H9 (cell line): ENCODE data around the gene LACTB. TPM values are rescaled to one million over a fixed set of nuclear protein-coding genes. Genes with fewer than 3 reads are reported as not detected.

ENCODE experiments used
- DNase-seq: peaks from one replicate; pipeline ENCODE4 v3.0.0-alpha.2; 2017
- H2AFZ ChIP-seq: one replicate; pipeline ENCODE4 v1.6.1; 2013; ENCODE audit warnings: mild to moderate bottlenecking, low read length, control low read depth, moderate library complexity
- H2AK5ac ChIP-seq: 2 replicates; pipeline ENCODE4 v1.6.1; 2013; ENCODE audit warnings: low read length, control low read depth, mixed read lengths; ENCODE audit not compliant: insufficient read length
- H2BK120ac ChIP-seq: one replicate; pipeline ENCODE4 v1.6.1; 2013; ENCODE audit warnings: low read depth, mild to moderate bottlenecking, low read length, control low read depth, inconsistent platforms; ENCODE audit not compliant: poor library complexity, severe bottlenecking
- H2BK12ac ChIP-seq: 2 replicates; pipeline ENCODE4 v1.6.1; 2013; ENCODE audit warnings: low read length, control low read depth, mixed read lengths, low read depth; ENCODE audit not compliant: insufficient read length
- H2BK15ac ChIP-seq: 2 replicates; pipeline ENCODE4 v1.6.1; 2013; ENCODE audit warnings: low read depth, low read length, control low read depth
- H2BK20ac ChIP-seq: one replicate; pipeline ENCODE4 v1.6.1; 2013; ENCODE audit warnings: low read depth, mild to moderate bottlenecking, low read length, control low read depth, inconsistent platforms; ENCODE audit not compliant: poor library complexity, severe bottlenecking
- H2BK5ac ChIP-seq: 2 replicates; pipeline ENCODE4 v1.6.1; 2013; ENCODE audit warnings: low read length, control low read depth, mixed read lengths; ENCODE audit not compliant: insufficient read length
- H3K14ac ChIP-seq: 2 replicates; pipeline ENCODE4 v1.6.1; 2013; ENCODE audit warnings: low read length, control low read depth; ENCODE audit not compliant: insufficient read depth
- H3K18ac ChIP-seq: 2 replicates; pipeline ENCODE4 v1.6.1; 2013; ENCODE audit warnings: low read depth, mild to moderate bottlenecking, mixed read lengths, low read length, control low read depth; ENCODE audit not compliant: insufficient read length
- H3K23ac ChIP-seq: 2 replicates; pipeline ENCODE4 v1.6.1; 2013; ENCODE audit warnings: low read length, control low read depth, mixed read lengths, low read depth; ENCODE audit not compliant: insufficient read length
- H3K23me2 ChIP-seq: 2 replicates; pipeline ENCODE4 v1.6.1; 2013; ENCODE audit warnings: low read depth, mild to moderate bottlenecking, mixed read lengths, low read length, control low read depth; ENCODE audit not compliant: insufficient read length, poor library complexity, severe bottlenecking
- H3K27ac ChIP-seq: 2 replicates; pipeline ENCODE4 v1.5.1; 2013; ENCODE audit warnings: low read length, control low read depth, mixed read lengths, low read depth; ENCODE audit not compliant: insufficient read length
- H3K27me3 ChIP-seq: 2 replicates; pipeline ENCODE4 v1.6.1; 2013; ENCODE audit warnings: low read length, control low read depth, inconsistent platforms; ENCODE audit not compliant: insufficient read depth
- H3K4ac ChIP-seq: 2 replicates; pipeline ENCODE4 v1.6.1; 2013; ENCODE audit warnings: low read depth, mild to moderate bottlenecking, control low read depth, inconsistent platforms, low read length, moderate library complexity
- H3K4me1 ChIP-seq: 2 replicates; pipeline ENCODE4 v1.6.1; 2013; ENCODE audit warnings: low read length, control low read depth, inconsistent platforms; ENCODE audit not compliant: insufficient read depth
- H3K4me2 ChIP-seq: 2 replicates; pipeline ENCODE4 v1.6.1; 2013; ENCODE audit warnings: low read length, control low read depth, mixed read lengths; ENCODE audit not compliant: insufficient read length, insufficient read depth
- H3K56ac ChIP-seq: 2 replicates; pipeline ENCODE4 v1.6.1; 2013; ENCODE audit warnings: low read depth, mild to moderate bottlenecking, mixed read lengths, low read length, control low read depth; ENCODE audit not compliant: insufficient read length
- H3K79me1 ChIP-seq: 2 replicates; pipeline ENCODE4 v1.6.1; 2013; ENCODE audit warnings: low read depth, mild to moderate bottlenecking, moderate library complexity, low read length, control low read depth, inconsistent platforms; ENCODE audit not compliant: insufficient read depth, poor library complexity, severe bottlenecking
- H3K79me2 ChIP-seq: 2 replicates; pipeline ENCODE4 v1.6.1; 2013; ENCODE audit warnings: low read length, control low read depth, inconsistent platforms; ENCODE audit not compliant: insufficient read depth
- H3K9ac ChIP-seq: 2 replicates; pipeline ENCODE4 v1.6.1; 2013; ENCODE audit warnings: low read length, control low read depth, mixed read lengths; ENCODE audit not compliant: insufficient read length; ENCODE audit errors: extremely low read depth
- H3K9me3 ChIP-seq: one replicate; pipeline ENCODE4 v1.6.1; 2013; ENCODE audit warnings: low read depth, low read length, inconsistent platforms; ENCODE audit not compliant: control insufficient read depth
- H3T11ph ChIP-seq: one replicate; pipeline ENCODE4 v1.6.1; 2013; ENCODE audit warnings: mild to moderate bottlenecking, low read length, control low read depth, inconsistent platforms
- H4K20me1 ChIP-seq: one replicate; pipeline ENCODE4 v1.6.1; 2013; ENCODE audit not compliant: control insufficient read depth, insufficient read length, insufficient read depth
- H4K5ac ChIP-seq: 2 replicates; pipeline ENCODE4 v1.6.1; 2013; ENCODE audit warnings: low read depth, mild to moderate bottlenecking, mixed read lengths, low read length, control low read depth; ENCODE audit not compliant: insufficient read length
- H4K8ac ChIP-seq: replicated peaks from 2 replicates; pipeline ENCODE4 v1.6.1; 2013; ENCODE audit warnings: low read length, control low read depth, mixed read lengths, low read depth; ENCODE audit not compliant: insufficient read length
- H4K91ac ChIP-seq: 2 replicates; pipeline ENCODE4 v1.6.1; 2013; ENCODE audit warnings: low read depth, mild to moderate bottlenecking, moderate library complexity, mixed read lengths, low read length, control low read depth; ENCODE audit not compliant: insufficient read length
- H3K27ac Mint-ChIP-seq, 3 experiments: 2 replicates in 2 of 3; 3 replicates in 1 of 3; pipeline ENCODE4 v1.8.0; 2020 to 2021; ENCODE audit warnings: mixed read lengths in 3 of 3, mild to moderate bottlenecking in 1 of 3, moderate library complexity in 1 of 3
- H3K27me3 Mint-ChIP-seq: 2 replicates; pipeline ENCODE4 v1.8.0; 2021; ENCODE audit warnings: low read depth, mild to moderate bottlenecking, moderate library complexity, mixed read lengths
- H3K36me3 Mint-ChIP-seq, 3 experiments: 2 replicates in 2 of 3; 3 replicates in 1 of 3; pipeline ENCODE4 v1.8.0; 2020 to 2021; ENCODE audit warnings: low read depth in 3 of 3, mixed read lengths in 3 of 3; ENCODE audit not compliant: insufficient read depth in 1 of 3
- H3K4me1 Mint-ChIP-seq, 2 experiments: 2 replicates each; pipeline ENCODE4 v1.8.0; 2020; ENCODE audit warnings: mixed read lengths in 2 of 2
- H3K4me3 Mint-ChIP-seq, 2 experiments: 2 replicates in 1 of 2; 3 replicates in 1 of 2; pipeline ENCODE4 v1.8.0; 2020 to 2021; ENCODE audit warnings: mild to moderate bottlenecking in 2 of 2, mixed read lengths in 2 of 2, moderate library complexity in 1 of 2
- H3K9me3 Mint-ChIP-seq, 2 experiments: 2 replicates in 1 of 2; 3 replicates in 1 of 2; pipeline ENCODE4 v1.8.0; 2020; ENCODE audit warnings: mild to moderate bottlenecking in 2 of 2, mixed read lengths in 2 of 2, moderate library complexity in 1 of 2
- CTCF ChIP-seq: fragments of 200-600 bp; sonication (generic); conservative IDR thresholded peaks from 3 replicates; pipeline ENCODE4 v1.8.0; 2021; ENCODE audit warnings: antibody characterized with exemption, mild to moderate bottlenecking
- WGBS: extraction: QIAGEN DNeasy Blood & Tissue Kit; methylation state at CpG from one replicate; pipeline ENCODE4 v1.1.7; 2013; ENCODE audit warnings: missing lambda C conversion rate, low lambda C conversion rate, mixed read lengths; ENCODE audit not compliant: insufficient read length; ENCODE audit errors: extremely low coverage; 5-methylcytosine and 5-hydroxymethylcytosine counted together
- total RNA-seq: library from RNA; stranded (reverse); gene quantifications from 2 replicates; pipeline ENCODE4 v1.2.1, GENCODE V29; 2021

Gene LACTB
- total RNA-seq, 1 experiment from 2014 or later: 10.3 TPM

- Histone ChIP-seq H2BK15ac (no peak overlapping the region), H3K23ac (no peak overlapping the region), H3K23me2 (peaks cover 5% of the 10 kb centered on the region), H4K5ac (no peak overlapping the region), H3K4me1 (no peaks in the 10 kb centered on the region), H3K27me3 (no peaks in the 10 kb centered on the region), H3K18ac (no peak overlapping the region), H3K79me1 (no peaks in the 10 kb centered on the region), H3K56ac (no peak overlapping the region), H2BK12ac (no peak overlapping the region), H3K27ac (no peak overlapping the region), H2BK5ac (no peak overlapping the region), H2BK120ac (no peak overlapping the region), H4K91ac (no peak overlapping the region), H2AK5ac (no peak overlapping the region), H2BK20ac (no peak overlapping the region), H3K9me3 (no peaks in the 10 kb centered on the region), H3K14ac (no peak overlapping the region), H3T11ph (no peak overlapping the region), H2AFZ (no peak overlapping the region), H4K20me1 (no peaks in the 10 kb centered on the region), H3K79me2 (no peaks in the 10 kb centered on the region), H4K8ac (no peak overlapping the region), H3K9ac (no peak overlapping the region), H3K4ac (no peak overlapping the region), H3K4me2 (no peak overlapping the region)
- Mint-ChIP-seq H3K4me1 (peaks cover 8 to 12% of the 10 kb centered on the region in 2 experiments), H3K9me3 (no peaks in the 10 kb centered on the region), H3K27me3 (no peaks in the 10 kb centered on the region), H3K4me3 (peak overlapping the region; percentile 10 to 98; a peak in 3 of 5 replicates), H3K27ac (no peak overlapping the region), H3K36me3 (peaks cover 0 to 34% (median 28%) of the 10 kb centered on the region in 3 experiments; a peak in 5 of 7 replicates)
- WGBS: no CpG with 5 or more reads among the region's 3 CpGs
- no peak for DNase-seq
- TF ChIP-seq CTCF: no peak
Observed at GRCh38 chr15:63155486-63155885, 33.8 kb downstream of the LACTB start.
